Large intestine (tissue), 3 donors: ENCODE data around the gene STRN. TPM values are rescaled to one million over a fixed set of nuclear protein-coding genes. Genes with fewer than 3 reads are reported as not detected.

Experiments
- DNase-seq, 2 donors: peaks; one replicate each; pipeline versions ENCODE4 v3.0.0 to v3.0.0-alpha.2; 2013
- H3K27ac ChIP-seq: one replicate; pipeline ENCODE4 v1.5.1; 2013; ENCODE audit warnings: low read length
- H3K27me3 ChIP-seq: 2 replicates; pipeline ENCODE4 v1.6.1; 2013; ENCODE audit warnings: low read length; ENCODE audit not compliant: control insufficient read depth, insufficient read depth
- H3K36me3 ChIP-seq: 2 replicates; pipeline ENCODE4 v1.6.1; 2013; ENCODE audit warnings: low read length; ENCODE audit not compliant: control insufficient read depth, insufficient read depth
- H3K4me1 ChIP-seq: one replicate; pipeline ENCODE4 v1.6.1; 2013; ENCODE audit warnings: low read length; ENCODE audit not compliant: control insufficient read depth, insufficient read depth
- H3K4me3 ChIP-seq: one replicate; pipeline ENCODE4 v1.5.1; 2013; ENCODE audit warnings: low read length
- H3K9me3 ChIP-seq: one replicate; pipeline ENCODE4 v1.6.1; 2013; ENCODE audit warnings: mild to moderate bottlenecking, low read depth, low read length, moderate library complexity; ENCODE audit not compliant: control insufficient read depth
- WGBS: methylation state at CpG from one replicate; pipeline ENCODE4 v1.1.5; 2013; ENCODE audit warnings: low lambda C conversion rate; ENCODE audit not compliant: insufficient coverage; 5-methylcytosine and 5-hydroxymethylcytosine counted together
- polyA plus RNA-seq: library from polyadenylated mRNA; unstranded; fragments of 120-200 nt; gene quantifications from one replicate; pipeline ENCODE4 v1.2.1, GENCODE V29; 2013

Gene STRN
- polyA plus RNA-seq, 1 donor, result 15.6 TPM

GRCh38 chr2:36812196-36812595, 154.1 kb downstream of the STRN start:
- Histone ChIP-seq H3K27me3 (no peaks in the 10 kb centered on the region), H3K9me3 (peaks cover 5% of the 10 kb centered on the region), H3K4me3 (no peak overlapping the region), H3K36me3 (no peaks in the 10 kb centered on the region), H3K4me1 (no peaks in the 10 kb centered on the region), H3K27ac (no peak overlapping the region)
- no CpG with 5 or more reads among the region's 6 CpGs for WGBS
- DNase-seq, result no peak

DNA sequence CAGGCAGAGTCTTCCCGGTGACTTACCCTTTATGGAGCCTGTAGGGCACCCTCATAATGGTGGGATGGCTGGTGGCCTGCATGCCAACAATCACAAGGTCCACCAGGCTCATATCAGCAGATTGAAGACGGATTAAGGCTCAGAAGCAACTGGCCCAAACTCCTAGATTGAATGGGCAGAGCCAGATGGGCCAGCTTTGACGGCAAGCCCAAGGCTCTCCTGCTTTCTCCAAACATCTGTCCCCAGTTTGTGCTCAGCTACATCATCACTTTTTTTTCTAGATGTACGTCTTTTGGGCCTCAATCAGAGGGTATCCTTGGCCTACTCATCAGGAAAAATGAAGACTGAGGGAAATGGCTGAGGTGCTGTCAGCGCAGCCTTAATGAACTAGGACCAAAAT, 155.3 kb downstream of the STRN start:
- Histone ChIP-seq H3K4me3 (no peak overlapping the region), H3K36me3 (no peaks in the 10 kb centered on the region), H3K4me1 (no peaks in the 10 kb centered on the region), H3K27me3 (no peaks in the 10 kb centered on the region), H3K27ac (no peak overlapping the region), H3K9me3 (peaks cover 5% of the 10 kb centered on the region)
- WGBS, result 100% methylated on average over 1 of the region's 5 CpGs
- DNase-seq, result no peak

- H3K9me3 ChIP-seq, result peaks cover 5% of the 10 kb centered on the region
- no peaks in the 10 kb centered on the region for H3K36me3 ChIP-seq
- H3K27ac ChIP-seq, result no peak overlapping the region
- no peak for DNase-seq
- no peaks in the 10 kb centered on the region for H3K4me1 ChIP-seq
- no peak overlapping the region for H3K4me3 ChIP-seq
- no CpG with 5 or more reads among the region's 3 CpGs for WGBS
- no peaks in the 10 kb centered on the region for H3K27me3 ChIP-seq
These were observed 157.3 kb downstream of the STRN start for GRCh38 chr2:36809069-36809445.

DNA sequence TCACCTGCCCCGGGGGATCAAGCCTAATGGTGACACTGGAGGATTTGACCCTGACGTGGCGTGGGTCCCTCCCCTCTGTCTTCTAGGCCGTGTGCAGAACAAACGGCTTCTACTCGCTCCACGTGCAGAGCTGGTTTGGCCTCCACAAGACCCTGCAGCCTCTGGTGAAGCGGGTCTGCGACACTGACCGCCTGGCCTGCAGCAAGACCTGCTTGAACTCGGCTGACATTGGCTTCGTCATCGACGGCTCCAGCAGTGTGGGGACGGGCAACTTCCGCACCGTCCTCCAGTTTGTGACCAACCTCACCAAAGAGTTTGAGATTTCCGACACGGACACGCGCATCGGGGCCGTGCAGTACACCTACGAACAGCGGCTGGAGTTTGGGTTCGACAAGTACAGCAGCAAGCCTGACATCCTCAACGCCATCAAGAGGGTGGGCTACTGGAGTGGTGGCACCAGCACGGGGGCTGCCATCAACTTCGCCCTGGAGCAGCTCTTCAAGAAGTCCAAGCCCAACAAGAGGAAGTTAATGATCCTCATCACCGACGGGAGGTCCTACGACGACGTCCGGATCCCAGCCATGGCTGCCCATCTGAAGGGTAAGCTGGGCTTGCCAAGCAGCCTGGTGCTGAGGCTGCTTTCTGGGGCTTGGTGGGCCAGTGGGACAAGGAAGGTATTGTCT, 157.8 kb downstream of the STRN start:
- Histone ChIP-seq H3K4me3 (no peak overlapping the region), H3K27me3 (no peaks in the 10 kb centered on the region), H3K27ac (no peak overlapping the region), H3K36me3 (no peaks in the 10 kb centered on the region), H3K9me3 (peaks cover 5% of the 10 kb centered on the region), H3K4me1 (no peaks in the 10 kb centered on the region)
- no CpG with 5 or more reads among the region's 35 CpGs for WGBS
- DNase-seq, result no peak

GRCh38 chr2:36807223-36807886, 159.0 kb downstream of the STRN start:
- WGBS, result no CpG with 5 or more reads among the region's 5 CpGs
- no peaks in the 10 kb centered on the region for H3K27me3 ChIP-seq
- DNase-seq, result no peak
- H3K9me3 ChIP-seq, result peaks cover 5% of the 10 kb centered on the region
- no peak overlapping the region for H3K4me3 ChIP-seq
- H3K36me3 ChIP-seq, result no peaks in the 10 kb centered on the region
- H3K27ac ChIP-seq, result no peak overlapping the region
- no peaks in the 10 kb centered on the region for H3K4me1 ChIP-seq

GRCh38 chr2:36805635-36806224, 160.6 kb downstream of the STRN start:
- DNase-seq, result no peak
- Histone ChIP-seq H3K4me3 (no peak overlapping the region), H3K9me3 (peaks cover 5% of the 10 kb centered on the region), H3K27ac (no peak overlapping the region), H3K27me3 (peaks cover 2% of the 10 kb centered on the region), H3K4me1 (no peaks in the 10 kb centered on the region), H3K36me3 (no peaks in the 10 kb centered on the region)
- WGBS, result no CpG with 5 or more reads among the region's 11 CpGs

DNA sequence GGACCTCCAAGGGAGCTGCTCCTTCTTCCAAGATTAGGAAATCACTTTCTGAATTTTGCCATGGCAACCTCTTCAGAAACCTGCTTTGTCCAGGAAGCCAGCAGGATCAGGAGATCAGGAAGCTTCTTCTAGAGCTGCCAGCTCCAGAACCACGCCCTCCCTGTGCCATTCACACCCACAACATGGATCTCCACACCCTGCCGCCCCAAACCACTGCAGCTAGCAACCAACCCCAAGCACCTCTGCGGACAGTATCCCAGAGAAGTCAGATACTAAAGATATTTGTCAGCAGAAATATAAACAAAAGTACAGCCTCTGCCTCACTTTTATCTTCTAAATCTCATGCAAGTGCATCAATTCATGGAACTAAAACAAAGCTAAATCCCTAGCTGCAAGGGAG, 163.4 kb downstream of the STRN start:
- no peaks in the 10 kb centered on the region for H3K4me1 ChIP-seq
- no peaks in the 10 kb centered on the region for H3K36me3 ChIP-seq
- no peak overlapping the region for H3K4me3 ChIP-seq
- H3K27me3 ChIP-seq, result peaks cover 2% of the 10 kb centered on the region
- no CpG with 5 or more reads among the region's 3 CpGs for WGBS
- no peak overlapping the region for H3K27ac ChIP-seq
- DNase-seq, result no peak
- H3K9me3 ChIP-seq, result no peaks in the 10 kb centered on the region

DNA sequence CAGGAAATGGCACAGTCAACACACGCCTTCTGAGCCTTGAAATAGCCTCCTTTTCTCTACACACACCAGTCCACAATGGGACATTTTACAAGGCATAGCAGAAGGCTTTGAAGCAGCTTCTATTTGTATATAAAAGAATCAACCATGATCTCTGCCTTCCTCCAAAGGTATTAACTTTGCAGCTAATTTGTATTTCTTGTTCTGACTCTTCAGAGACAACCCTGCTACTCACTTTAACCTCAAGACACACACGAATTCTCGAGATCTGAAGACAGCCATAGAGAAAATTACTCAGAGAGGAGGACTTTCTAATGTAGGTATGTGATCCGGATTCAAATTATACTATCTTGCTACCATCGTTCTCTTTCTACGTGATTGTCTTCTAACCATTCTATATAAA, 165.2 kb downstream of the STRN start:
- Histone ChIP-seq H3K36me3 (no peaks in the 10 kb centered on the region), H3K27ac (no peak overlapping the region), H3K4me3 (no peak overlapping the region), H3K27me3 (peaks cover 6% of the 10 kb centered on the region), H3K4me1 (no peaks in the 10 kb centered on the region), H3K9me3 (no peaks in the 10 kb centered on the region)
- DNase-seq, result no peak
- 100% methylated on average over 3 of the region's 6 CpGs for WGBS

DNA sequence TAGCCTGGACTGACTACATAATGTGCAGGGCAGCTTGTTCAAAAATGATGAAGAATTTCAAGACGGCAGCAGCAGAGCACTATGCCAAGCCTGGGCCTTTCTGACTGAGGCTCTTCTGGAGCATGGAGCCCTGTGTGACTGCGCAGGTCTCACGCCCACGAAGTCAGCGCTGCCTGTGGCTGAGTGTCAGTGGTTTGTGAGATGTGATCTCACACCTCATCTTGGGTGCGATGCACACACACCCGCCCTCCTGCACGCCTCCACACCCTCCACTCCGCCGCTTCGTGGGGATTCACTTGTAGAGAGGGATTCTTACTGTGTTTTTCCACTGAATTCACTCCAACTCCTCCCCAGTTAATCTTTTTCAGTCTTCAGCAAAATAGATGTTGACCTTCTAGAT, 166.0 kb downstream of the STRN start:
- Histone ChIP-seq H3K27me3 (peaks cover 6% of the 10 kb centered on the region), H3K27ac (no peak overlapping the region), H3K9me3 (no peaks in the 10 kb centered on the region), H3K4me1 (no peaks in the 10 kb centered on the region), H3K4me3 (no peak overlapping the region), H3K36me3 (no peaks in the 10 kb centered on the region)
- no CpG with 5 or more reads among the region's 11 CpGs for whole genome bisulfite sequencing
- DNase-seq, result no peak

- H3K27ac ChIP-seq, result no peak overlapping the region
- no CpG with 5 or more reads among the region's 3 CpGs for WGBS
- H3K27me3 ChIP-seq, result peaks cover 6% of the 10 kb centered on the region
- no peak overlapping the region for H3K4me3 ChIP-seq
- H3K36me3 ChIP-seq, result no peaks in the 10 kb centered on the region
- no peaks in the 10 kb centered on the region for H3K4me1 ChIP-seq
- no peaks in the 10 kb centered on the region for H3K9me3 ChIP-seq
- no peak for DNase-seq
These were observed 167.6 kb downstream of the STRN start for GRCh38 chr2:36798724-36799123.
